Mammary epithelial cell (primary cell): ENCODE data around the gene TAAR9.

Experiments
- CTCF ChIP-seq, 2 donors: IDR thresholded peaks in 1 of 2; conservative IDR thresholded peaks in 1 of 2; 2 replicates each; pipeline ENCODE4 v1.5.1; 2011 to 2012; ENCODE audit warnings: inconsistent platforms in 2 of 2, low read length in 2 of 2, mild to moderate bottlenecking in 2 of 2, control low read depth in 1 of 2, low read depth in 1 of 2; ENCODE audit not compliant: insufficient read depth in 1 of 2; ENCODE audit errors: extremely low read depth in 1 of 2
- EZH2 ChIP-seq: IDR thresholded peaks from 2 replicates; pipeline ENCODE4 v1.6.1; 2012; ENCODE audit warnings: low read length, inconsistent platforms, borderline replicate concordance

- no peak for TF ChIP-seq CTCF (conservative IDR thresholded peaks at IDR 0.05 in 1 of 2, IDR thresholded peaks at IDR 0.05 in 1 of 2; ENCODE audit: extremely low read depth in 1 of 2, insufficient read depth in 1 of 2, low read depth in 1 of 2, low read length in 2 of 2)
- TF ChIP-seq EZH2: no peak
Measured at GRCh38 chr6:132511210-132511830, 26.8 kb upstream of the TAAR9 start.
